ENCODE measurements around the gene IPO4. TPM values are rescaled to one million over a fixed set of nuclear protein-coding genes. Genes with fewer than 3 reads are reported as not detected.

Gene IPO4
- total and polyA plus RNA-seq, 10 of the 15 experiments (the other 5 are each of a cell fraction or from before 2014, with no cell fraction given): 7.8 to 139 (median 37.6) TPM

DNA sequence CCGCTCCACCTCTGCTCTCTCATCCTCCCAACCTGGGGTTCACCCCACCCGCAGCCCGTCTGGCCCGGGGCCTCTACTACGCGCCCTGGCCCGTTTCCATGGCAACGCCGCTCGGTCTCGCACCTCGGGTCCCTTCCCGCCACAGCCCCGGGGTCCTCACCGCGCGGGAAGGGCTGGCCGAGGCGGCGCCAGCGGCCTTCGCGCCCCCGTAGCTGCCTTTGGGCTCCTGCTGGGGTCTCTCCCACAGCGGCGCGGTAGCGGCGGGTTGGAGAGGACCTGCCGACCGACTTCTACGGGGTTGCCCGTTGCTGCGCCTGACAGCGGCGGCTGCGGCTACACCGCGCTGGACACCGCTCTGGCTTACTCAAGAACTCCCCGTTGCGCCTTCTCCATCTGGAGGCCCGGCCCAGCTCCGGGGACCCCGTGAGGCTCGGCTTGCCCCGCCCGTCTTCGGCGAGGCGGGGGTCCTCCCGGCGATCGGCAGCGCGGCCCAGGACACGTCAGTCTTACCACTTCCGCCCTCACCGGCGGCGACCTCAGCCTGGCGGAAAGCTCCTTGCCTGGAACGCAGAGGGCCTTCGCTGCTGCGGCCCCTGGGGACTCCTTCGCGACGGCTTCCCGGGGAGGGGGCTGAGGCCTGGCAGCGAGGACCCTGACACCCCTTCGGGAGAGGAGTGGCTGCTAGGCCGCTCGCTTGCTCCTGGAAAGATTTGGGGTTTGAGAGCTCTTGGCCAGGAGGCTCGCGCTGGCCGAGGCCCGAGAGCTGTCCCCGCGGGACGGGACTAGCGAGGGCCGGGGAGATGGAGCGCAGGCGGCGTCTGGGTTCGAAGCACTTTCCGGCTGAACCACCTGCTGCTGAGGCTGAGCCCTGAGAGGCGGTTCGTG, 6.8 kb upstream of the IPO4 start, which contains the start of gene TM9SF1 (continued):
- TF ChIP-seq ASH2L (IDR thresholded peaks at IDR 0.05; ENCODE audit: borderline replicate concordance, low read depth) (no peak), POU2F2 (IDR thresholded peaks at IDR 0.05; ENCODE audit: borderline replicate concordance, low read depth, low read length) (peak; percentile 48; the same call in 1 of the 3 replicates), MYB (IDR thresholded peaks at IDR 0.05; ENCODE audit: borderline replicate concordance, low read depth, low read length) (peak; percentile 94), MEF2A (IDR thresholded peaks at IDR 0.05; ENCODE audit: insufficient read depth, low read depth, low read length) (0 out of 2 replicates have a peak, but pooled peaks have one; percentile 3), BMI1 (IDR thresholded peaks at IDR 0.05; ENCODE audit: borderline replicate concordance) (peak; percentile 99), SPI1 (IDR thresholded peaks at IDR 0.05; ENCODE audit: borderline replicate concordance, insufficient read depth, low read depth, low read length) (no peak; the same call in 1 of the 2 replicates), IRF4 (IDR thresholded peaks at IDR 0.05; ENCODE audit: low read depth, low read length) (no peak), NRF1 (conservative IDR thresholded peaks at IDR 0.05; ENCODE audit: low read depth, low read length) (no peak), SMAD5 (IDR thresholded peaks at IDR 0.05; ENCODE audit: low read depth) (no peak; the same call in 1 of the 2 replicates), WRNIP1 (IDR thresholded peaks at IDR 0.05; ENCODE audit: borderline replicate concordance, low read depth, low read length) (no peak), HCFC1 (IDR thresholded peaks at IDR 0.05; ENCODE audit: low read length) (peak; percentile 79), LARP7 (IDR thresholded peaks at IDR 0.05) (peak; percentile 98), SIX5 (IDR thresholded peaks at IDR 0.05; ENCODE audit: low read depth, low read length, severe bottlenecking) (peak; percentile 70), NFYA (IDR thresholded peaks at IDR 0.05; ENCODE audit: borderline replicate concordance, low read depth, low read length) (no peak), EZH2 (IDR thresholded peaks at IDR 0.05; ENCODE audit: borderline replicate concordance, control insufficient read depth, low read depth, low read length) (no peak), POLR2A (IDR thresholded peaks at IDR 0.05; ENCODE audit: low read depth, low read length) (peak; percentile 95), MYC (IDR thresholded peaks at IDR 0.05; ENCODE audit: insufficient read depth, insufficient read length, insufficient replicate concordance, low read length, severe bottlenecking) (peak; percentile 95), GABPA (IDR thresholded peaks at IDR 0.05; ENCODE audit: low read depth) (peak; percentile 88), CEBPB (IDR thresholded peaks at IDR 0.05; ENCODE audit: borderline replicate concordance in 1 of 2, low read depth in 2 of 2, low read length in 2 of 2) (no peak), NFYB (IDR thresholded peaks at IDR 0.05; ENCODE audit: insufficient read depth, low read depth, low read length) (no peak)
- TF ChIP-seq, protein P1, sequence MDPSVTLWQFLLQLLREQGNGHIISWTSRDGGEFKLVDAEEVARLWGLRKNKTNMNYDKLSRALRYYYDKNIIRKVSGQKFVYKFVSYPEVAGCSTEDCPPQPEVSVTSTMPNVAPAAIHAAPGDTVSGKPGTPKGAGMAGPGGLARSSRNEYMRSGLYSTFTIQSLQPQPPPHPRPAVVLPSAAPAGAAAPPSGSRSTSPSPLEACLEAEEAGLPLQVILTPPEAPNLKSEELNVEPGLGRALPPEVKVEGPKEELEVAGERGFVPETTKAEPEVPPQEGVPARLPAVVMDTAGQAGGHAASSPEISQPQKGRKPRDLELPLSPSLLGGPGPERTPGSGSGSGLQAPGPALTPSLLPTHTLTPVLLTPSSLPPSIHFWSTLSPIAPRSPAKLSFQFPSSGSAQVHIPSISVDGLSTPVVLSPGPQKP (IDR thresholded peaks at IDR 0.05; ENCODE audit: low read depth, low read length): peak; percentile 61; the same call in 1 of the 2 replicates
- TF ChIP-seq, protein P2, sequence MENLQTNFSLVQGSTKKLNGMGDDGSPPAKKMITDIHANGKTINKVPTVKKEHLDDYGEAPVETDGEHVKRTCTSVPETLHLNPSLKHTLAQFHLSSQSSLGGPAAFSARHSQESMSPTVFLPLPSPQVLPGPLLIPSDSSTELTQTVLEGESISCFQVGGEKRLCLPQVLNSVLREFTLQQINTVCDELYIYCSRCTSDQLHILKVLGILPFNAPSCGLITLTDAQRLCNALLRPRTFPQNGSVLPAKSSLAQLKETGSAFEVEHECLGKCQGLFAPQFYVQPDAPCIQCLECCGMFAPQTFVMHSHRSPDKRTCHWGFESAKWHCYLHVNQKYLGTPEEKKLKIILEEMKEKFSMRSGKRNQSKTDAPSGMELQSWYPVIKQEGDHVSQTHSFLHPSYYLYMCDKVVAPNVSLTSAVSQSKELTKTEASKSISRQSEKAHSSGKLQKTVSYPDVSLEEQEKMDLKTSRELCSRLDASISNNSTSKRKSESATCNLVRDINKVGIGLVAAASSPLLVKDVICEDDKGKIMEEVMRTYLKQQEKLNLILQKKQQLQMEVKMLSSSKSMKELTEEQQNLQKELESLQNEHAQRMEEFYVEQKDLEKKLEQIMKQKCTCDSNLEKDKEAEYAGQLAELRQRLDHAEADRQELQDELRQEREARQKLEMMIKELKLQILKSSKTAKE (IDR thresholded peaks at IDR 0.05; ENCODE audit: low read depth, poor library complexity, severe bottlenecking): no peak
- TF ChIP-seq, protein P3, sequence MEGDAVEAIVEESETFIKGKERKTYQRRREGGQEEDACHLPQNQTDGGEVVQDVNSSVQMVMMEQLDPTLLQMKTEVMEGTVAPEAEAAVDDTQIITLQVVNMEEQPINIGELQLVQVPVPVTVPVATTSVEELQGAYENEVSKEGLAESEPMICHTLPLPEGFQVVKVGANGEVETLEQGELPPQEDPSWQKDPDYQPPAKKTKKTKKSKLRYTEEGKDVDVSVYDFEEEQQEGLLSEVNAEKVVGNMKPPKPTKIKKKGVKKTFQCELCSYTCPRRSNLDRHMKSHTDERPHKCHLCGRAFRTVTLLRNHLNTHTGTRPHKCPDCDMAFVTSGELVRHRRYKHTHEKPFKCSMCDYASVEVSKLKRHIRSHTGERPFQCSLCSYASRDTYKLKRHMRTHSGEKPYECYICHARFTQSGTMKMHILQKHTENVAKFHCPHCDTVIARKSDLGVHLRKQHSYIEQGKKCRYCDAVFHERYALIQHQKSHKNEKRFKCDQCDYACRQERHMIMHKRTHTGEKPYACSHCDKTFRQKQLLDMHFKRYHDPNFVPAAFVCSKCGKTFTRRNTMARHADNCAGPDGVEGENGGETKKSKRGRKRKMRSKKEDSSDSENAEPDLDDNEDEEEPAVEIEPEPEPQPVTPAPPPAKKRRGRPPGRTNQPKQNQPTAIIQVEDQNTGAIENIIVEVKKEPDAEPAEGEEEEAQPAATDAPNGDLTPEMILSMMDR (IDR thresholded peaks at IDR 0.05 in 2 of 3, conservative IDR thresholded peaks at IDR 0.05 in 1 of 3; ENCODE audit: control insufficient read depth in 2 of 3, extremely low read depth in 1 of 3, insufficient read depth in 1 of 3, low read depth in 3 of 3, low read length in 3 of 3): no peak

Data from GM12878 (cell line).